Measurements from ENCODE around the gene EMX1.
A peak's percentile ranks its signal among the peaks of the same experiment; 100 is the strongest.

Gene EMX1

DNA sequence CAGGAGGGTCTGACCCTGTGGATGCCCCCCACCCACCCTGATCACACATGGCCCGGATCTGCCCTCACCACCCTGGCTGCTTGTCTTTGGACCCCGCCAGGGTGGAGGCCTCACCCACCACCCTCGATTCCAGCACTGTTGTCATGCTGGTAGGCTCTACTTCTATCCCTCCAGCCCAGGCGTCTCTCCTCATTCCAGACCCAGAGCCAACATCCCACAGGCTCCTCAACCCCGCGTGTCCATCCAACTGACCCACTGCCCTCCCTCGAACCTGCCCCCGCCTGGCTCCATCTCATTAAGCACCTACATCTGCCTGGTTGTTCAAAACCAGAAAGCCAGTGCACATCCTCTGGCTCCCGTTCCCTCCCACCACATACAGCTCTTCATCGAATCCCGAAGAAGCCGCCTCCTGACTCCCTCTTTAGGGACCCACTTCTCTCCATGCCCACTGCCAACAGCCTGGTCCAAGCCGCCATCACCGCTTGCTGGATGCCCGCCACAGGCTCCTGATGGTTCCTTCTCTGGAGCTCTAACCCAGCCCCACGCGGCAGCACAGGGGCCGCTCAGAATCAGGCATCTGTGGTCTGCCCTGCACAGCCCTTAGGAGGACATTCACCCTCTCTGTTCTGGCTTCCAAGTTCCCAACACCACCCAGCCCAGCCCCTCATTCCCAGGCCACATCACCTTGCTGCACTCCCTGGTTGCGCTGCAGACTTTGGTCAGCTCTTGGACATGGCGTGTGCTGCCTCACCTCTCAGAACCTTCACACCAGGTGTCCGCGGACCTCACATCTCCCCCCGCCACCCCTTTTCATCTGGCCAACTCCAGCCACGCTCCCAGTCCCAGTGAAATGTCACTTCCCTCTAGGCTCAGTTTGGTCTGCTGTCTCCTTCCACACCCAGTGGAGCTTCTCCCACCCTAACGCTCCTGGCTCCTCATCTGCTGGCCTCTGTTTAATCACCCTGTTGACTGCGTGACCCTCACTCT lies 43.0 kb downstream of the EMX1 start:
- no peak for DNase-seq

DNA sequence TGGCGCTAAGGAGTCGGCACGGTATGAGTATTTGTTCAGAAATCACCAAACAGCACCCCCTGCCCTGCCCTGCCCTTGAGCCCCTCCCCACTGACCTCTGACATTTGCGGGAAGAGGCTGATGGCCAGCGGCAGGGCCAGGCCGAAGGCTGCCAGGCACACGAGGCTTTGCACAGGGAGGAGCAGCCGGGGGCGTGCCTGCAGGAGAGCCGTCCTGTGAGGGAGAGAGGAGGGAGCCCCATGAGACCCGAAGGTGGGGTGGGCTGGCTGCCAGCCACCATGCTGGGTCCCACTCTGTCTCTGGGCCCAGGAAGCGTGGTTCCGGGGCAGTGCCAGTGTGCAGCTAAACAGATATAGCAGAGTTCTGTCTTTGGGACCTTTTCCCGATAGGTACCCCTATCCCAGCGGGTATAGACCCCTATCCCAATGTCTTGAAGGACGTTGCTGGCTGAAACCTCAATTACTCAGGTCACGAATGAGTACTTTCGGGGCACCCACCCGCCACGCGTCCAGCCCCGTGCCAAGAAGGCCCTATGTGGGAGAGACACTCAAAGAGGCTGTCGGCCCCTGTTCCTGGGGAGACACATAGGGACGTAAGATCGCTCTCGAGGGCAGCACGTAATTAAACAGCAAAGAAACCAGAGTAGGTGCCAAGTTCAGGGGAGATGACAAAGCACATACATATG lies 43.9 kb downstream of the EMX1 start:
- DNase-seq, result no peak

DNA sequence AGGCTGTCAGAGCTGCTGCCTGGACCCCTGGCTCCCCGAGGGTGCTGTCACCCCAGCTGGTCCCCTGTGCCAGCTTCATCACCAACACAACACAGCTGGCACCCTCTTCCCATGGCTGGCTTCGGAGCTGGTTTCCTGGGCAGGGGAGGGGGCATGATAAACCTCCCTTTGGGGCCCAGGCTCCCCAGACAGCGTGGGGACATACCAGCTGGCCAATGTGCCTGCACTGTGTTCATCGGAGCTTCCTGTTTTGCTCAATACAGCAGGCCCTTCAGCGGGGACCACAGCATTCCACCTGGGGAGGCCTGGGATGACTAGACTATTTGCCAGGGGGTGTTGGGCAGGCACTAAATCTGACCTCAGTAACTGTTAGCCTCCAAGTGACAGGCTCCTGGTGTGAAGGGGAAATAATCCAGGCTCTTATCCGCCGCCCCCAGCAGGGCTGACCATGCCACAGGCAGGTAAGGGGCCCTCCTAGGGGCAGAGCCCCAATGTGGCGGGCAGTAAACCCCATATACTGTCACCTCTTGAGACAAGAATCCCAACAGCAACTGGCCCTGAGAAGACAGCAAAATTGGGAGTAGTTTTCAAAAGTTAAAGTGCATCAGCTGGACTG lies 44.6 kb downstream of the EMX1 start:
- DNase-seq, result no peak

DNA sequence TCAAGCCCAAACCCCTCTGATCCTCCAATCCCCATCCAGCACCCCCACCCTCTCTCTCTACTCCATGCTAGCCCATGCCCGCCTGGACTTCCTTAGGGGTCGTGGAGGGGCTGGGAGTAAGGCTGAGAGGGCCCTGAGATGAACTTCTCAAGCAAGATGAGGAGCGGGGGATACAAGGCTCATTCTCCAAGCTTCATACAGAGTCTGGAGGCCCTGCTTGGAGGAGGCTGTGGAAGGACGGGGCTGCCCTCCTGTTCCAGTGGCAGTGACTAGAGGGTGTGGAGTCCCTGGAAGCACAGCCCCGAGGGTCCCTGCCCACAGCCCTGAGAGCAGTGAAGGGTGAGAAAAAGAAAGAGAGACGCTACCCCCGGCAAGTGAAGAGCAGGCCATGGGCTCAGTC lies 45.6 kb downstream of the EMX1 start:
- no peak for DNase-seq

DNA sequence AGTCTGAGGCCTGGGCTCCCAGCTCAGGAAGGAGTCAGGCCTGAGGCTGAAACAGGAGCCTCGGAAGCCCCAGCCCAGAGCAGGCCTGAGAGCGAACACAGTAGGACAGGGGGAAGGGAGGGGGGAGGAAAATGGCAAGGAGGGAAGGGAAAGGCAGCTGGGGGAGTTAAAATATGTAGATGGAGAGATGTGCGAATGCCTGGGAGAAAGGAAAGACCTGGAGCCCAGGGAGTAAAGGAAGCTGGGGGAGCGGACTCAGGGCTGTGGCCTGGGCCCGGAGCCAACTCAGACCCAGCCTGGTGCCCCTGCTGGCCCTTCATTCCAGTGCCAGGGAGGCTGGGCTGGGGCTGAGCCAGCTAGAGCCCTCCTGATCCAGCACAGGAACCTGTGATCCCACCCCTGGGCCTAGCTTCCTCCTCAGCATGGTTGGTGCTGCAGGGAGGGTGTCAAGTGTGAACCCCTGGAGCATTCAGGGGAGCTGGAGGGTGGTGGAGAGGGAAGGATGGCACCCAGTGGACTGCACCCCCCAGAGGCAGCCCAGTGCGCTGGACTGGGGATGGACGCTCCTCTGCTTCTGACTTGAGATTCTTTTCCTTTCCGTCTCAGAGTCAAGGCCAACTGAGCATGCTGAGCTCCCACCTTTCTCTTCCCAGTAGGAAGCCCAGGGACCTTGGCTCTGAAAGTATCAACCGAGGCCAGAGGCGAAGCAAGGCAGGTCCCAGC lies 46.3 kb downstream of the EMX1 start:
- DNase-seq, result no peak

DNA sequence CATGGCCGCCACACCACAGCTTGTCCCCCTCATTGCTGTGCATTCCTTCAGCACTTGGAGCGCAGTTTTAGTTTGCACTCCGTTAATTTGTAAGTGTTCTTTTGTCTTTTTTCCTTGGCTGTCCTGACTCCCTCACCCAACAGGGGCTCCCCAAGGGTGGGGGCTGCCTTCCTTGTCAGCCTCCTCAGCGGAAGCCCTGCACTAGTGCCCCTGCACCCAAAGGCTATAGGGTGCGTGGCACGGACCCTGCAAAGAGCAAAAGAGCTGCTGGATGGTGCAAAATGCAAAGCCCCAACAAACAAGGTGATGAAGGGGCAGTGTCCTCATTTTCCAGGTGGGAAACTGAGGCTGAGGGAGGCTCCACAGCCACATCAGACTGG lies 46.8 kb downstream of the EMX1 start:
- no peak for DNase-seq

DNA sequence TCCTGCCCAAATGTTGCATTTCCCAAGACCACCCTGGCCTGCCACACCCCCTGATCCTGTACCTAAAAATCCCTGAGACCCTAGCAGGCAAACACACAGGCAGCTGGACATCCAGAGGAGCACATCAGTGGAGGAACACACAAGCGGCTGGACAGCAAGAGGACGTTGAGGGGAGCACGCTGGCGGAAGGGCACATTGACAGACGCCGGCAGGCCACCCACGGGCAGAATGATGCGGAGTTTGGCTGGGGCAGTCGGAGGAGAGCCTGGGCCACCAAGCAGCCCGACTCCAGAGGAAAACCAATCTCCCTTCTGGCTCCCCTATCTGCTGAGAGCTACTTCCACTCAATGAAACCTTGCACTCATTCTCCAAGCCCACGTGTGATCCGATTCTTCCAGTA lies 47.7 kb downstream of the EMX1 start:
- DNase-seq, result no peak

DNA sequence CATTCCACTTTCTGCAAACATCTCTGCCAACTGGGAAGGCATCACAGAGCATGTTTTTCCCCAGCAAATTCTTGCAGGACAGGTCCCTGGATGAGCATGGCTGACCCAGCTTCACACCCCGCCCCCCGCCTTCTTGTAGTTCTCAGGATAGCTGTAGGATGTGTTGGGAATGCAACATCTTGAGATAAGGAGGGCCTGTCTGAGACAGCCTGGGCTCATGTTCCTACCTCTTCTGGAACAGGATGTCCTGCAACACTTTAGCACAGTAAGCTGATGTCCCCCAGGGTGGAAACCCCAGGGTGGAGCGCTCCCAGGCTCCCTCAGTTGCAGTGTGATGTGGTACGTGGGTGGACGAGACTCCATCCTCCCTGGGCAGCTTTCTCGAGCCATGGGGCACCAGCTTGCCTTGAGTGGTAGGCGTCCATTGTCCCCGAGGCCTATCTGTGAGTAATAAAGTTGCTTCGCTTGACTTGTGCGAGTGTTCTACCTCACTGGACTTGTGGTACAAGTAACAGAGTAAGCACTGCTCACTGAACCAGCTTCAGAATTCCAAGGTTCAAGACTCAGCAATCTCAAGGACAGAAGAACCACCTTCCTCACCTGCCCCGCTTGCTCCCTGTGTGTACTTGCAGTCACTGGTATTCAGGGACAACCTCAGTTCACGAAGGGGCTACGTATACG lies 48.6 kb downstream of the EMX1 start:
- no peak for DNase-seq

DNA sequence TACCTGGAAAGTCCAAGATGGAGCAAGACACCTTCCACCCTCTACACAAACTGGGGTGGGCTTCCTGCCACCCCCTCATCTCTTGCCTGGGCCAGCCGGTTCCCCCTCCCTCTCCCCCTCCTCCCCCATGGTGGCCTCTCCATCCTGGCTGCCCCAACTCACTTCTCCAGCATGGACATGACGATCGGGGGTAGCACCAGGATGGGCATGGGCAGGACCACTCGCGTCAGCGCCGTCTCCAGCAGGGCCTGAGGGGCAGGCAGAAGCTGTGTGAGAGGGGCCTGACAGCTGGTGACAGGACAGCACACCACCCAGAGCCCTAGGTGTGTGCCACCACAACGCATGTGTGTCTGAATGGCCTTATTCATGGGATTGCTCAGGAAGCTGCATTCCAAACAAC lies 51.0 kb downstream of the EMX1 start:
- no peak for DNase-seq

DNA sequence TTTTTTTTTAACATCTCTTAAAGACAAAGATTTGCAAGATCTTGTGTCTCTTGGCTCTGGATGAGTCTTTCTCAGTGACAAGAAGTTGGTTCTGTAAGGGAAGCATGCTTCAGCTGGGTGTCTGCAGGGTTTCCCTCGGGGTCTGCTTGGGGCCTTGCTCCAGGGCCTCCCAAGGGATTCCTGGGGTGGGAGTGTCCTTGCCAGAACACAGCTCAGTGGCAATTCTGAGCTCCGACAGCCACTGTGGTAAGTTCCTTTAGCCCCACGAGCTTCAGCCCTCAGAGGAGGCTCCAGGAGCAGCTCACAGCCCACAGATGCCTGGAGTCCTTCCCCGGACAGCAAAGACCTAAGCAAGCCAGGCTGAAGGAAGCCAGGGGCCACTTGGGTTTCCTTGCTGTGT lies 52.4 kb downstream of the EMX1 start:
- DNase-seq, result no peak

DNA sequence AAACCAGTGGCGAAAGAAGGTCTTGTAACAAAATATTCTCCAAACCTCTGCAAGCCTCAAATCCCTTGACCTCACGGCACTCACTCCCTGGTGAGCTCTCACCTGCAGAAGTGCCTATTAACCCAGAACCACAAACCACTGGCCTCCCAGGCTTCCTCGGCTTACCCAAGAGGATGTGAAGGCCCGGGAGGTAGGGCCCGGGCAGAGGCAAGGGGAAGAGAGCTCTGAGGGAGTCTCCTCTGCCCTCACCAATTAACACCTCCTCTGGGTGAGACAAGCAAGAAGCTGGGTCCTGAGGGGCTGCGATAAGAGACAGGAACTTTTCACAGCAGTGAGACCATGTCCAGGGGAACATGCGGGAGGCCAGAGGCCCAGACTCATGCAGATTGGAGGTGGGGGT lies 53.7 kb downstream of the EMX1 start:
- no peak for DNase-seq

DNA sequence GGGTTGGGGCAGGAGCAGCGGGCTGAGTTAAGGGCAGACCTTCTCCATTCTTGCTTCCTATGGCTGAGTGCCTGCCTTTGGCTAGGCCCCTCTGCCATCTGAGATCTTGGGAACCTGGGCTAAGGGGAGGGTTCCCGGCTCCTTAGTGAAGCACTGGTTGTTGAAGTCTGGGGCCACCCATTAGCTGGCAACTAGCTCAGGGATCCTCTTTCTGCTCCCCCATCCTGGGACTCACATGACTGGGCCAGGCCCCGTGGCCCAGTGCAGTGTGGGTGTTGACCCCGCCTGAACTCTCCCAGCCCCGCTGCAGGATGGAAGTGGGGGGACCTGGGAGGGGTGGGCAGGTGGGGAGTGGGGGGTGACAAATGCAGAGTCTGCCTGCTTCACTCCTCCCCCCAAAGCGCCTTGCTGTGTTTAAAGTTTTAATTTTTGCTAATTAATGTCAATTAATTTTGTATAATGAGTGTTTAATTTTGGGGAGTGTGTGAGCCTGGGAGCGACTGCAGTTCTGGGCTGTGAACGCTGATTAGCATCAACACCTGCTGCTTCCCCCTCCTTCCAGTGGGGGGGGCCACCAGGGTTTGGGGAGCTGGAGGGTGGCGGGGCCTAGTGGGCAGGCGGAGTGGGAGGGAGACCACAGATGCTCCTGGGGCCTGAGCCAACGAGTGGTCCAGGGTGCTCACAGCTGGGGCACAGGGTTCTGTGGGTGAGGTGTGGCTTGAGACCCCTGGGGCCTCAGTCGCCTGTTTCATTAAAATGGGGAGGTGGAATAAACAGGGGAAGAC lies 55.2 kb downstream of the EMX1 start:
- no peak for DNase-seq

DNA sequence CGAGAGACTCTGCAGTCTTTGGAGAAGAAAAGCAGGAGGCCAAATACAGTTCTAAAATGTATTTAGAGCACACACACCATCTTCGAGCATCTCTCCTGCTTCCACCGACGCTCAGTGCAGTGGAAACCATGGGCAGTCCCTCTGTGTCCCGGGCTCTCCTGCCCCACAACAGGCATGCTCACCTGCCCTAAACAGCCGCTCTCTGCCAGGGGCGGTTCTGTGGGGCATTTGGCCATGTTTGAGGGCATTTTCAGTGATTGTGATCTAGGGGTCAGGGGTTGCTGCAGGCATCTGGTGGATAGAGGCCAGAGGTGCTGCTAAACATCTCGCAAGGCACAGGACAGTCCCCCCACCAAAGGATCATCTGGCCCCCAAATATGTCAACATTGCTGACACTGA lies 55.8 kb downstream of the EMX1 start:
- DNase-seq, result no peak

DNA sequence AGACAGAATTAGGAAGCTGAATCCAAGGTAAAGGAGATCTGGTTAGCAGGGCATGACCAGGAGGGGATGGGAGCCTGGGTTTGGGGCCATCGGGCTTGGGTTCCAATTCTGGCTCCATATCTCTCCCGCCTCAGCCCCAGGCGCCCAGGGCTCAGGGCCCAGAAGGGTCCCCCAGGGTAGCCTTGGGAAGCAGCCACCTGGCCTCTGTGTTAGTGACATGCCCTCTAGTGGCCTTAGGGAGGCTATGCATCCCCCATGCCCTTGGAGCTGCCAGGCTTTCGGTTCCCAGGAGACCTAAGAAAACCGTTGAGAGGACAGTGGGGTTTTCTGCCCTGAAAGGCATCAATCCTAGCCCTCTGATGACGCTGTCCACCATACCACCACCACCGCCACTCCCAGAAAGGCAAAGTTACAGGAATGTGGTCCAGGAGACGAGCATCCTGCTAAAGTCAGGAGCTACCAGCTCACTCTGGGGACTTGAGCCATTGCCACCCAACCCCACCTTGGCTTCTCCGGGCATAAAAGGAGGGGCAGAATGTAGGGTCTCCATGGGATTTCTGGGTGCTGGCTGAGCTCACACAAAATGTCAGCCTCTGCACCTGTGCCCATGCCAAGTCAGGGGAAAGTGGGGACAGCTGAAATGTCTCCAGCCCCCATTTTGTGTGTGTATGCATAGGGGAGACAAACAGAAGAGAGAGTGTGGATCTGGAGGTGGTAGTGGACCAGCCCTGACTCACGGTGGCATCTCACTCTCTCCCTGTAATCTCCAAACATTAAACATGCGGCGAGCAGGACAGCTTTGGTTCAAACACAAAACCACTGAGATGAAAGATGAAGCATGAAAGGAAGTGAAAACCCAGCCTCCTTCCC lies 56.5 kb downstream of the EMX1 start:
- no peak for DNase-seq

DNA sequence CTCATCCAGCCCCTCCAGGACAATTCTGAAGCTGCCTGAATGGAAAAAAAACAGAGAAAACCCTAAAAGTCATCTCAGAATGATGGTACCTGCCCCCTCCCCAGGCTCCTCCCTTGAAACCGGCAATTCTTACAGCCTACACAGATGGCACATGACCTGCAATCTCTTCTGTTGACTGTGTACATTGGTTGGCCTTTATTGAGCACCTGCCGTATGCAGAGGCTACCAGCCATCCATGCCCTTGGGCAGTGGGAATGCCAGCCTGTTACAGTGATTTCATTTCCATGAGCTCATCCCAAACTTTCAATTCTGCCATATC lies 57.1 kb downstream of the EMX1 start:
- DNase-seq, result no peak

DNA sequence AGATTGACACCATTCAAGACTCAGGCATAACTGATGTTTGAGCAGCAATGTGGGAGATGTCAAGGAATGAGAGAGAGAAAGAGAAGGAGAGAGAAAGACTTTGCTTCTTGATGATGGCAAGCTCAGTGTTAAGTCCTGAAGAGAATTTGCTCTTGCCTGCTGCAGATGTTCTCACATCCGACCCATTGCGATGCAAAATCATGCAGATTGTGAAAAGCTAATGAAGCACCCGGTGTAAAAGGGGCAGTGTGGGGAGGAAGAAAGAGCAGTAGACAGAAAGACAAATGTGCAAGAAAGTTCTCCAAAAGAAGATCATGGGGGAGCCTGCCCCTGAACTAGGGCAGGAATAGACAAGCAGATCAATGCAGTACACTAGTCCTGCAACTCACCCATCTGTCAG lies 57.7 kb downstream of the EMX1 start:
- no peak for DNase-seq

DNA sequence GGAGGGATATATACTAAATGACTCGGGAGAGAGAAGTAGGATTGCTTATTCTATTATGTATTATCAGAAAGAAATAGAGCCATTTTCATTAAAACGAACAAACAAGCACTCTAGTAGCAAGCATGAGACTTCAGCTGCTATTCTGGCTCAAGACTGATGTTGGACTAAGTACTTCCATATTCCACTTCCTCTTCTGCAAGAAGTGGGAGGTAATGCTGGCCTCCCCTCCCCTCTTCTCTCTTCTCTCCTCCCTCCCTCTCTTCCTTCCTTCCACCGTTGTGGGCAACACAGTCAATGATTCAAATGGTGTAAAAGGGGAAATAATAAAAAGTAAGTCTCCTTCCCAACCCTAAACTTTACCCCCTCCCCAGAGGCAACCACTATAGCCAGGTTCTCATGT lies 62.6 kb downstream of the EMX1 start:
- peak; percentile 24 for DNase-seq

DNA sequence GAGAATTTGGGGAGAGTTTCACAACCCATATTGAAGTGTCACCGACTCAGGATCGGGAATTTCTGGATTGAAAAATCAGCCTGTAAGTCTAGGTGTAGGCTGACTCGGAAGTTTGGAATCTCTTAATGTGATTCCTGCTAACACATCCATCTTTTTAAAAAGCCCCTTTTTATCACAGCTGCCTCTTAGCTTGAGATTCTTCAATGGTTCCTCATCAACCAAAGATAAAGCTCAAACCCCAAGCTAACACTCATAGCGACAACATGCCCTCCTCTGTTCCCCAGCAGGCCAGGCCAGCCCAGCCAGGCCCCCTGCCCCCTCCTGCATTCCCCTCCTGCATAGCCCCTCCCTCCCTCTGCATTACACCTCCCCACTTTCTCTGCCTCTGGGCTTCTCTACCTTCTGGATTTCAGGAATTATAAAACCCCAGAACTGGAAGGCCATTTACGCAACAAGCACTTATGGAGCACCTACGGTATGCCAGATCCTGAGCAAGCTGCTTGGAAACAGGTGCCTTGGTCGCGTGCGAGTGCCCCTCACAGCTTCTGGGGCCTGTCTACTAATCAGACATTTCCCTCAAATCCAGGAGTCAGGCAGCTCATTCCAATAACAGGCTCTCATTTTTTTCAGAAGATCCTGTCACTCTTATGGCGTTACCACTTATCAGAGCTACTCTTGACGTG lies 63.4 kb downstream of the EMX1 start:
- DNase-seq, result no peak

DNA sequence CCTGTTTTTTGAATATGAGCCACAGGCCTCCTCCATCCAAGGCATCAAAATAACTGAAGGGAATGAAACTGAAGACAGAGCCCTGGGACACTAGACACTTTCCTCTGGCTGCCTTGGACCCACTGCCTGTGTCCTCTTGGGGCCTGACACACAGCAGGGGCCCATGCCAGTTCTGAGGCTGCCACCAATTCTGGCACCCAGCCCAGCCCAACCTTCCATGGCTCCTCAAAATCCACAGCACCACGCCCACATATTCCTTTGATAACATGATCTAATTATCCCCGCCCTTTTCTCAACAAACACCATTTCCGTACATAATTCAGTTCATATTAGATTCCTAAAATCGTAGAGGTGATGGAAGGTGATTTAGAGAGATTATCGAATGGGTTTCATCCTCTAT lies 64.2 kb downstream of the EMX1 start:
- no peak for DNase-seq

DNA sequence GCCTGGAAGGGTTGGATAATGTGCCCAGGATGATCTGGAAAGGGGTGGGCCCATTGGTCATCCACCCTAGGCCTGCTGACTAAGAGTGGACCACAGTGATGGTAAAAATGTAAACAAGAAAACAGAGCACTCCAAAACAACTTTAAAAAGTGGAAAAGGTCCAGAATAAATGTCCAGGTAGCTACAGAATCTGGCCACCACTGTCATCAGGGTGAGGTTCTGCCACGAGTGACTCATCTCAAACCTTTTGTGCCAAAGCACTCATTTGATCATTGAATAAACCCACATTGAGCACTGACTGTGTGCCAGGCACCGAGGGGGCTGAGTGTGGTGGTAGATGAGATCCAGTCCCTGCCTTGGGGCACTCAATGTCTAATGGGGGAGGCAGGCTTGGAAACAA lies 64.9 kb downstream of the EMX1 start:
- no peak for DNase-seq

All from CD4-positive, alpha-beta T cell treated with Interleukin-15 for 1 hour (primary cell).